ENCODE results near the gene CCSER1.
"Not testable (repeated sequence)": the region's sequence is repeated elsewhere in the genome, so short reads cannot be mapped to it uniquely, and the experiment has no call there.

CCSER1 gene

GRCh38 chr4:90852237-90852636 lies 725.0 kb downstream of the CCSER1 start:
- no peak for DNase-seq

GRCh38 chr4:90855111-90855510 lies 727.9 kb downstream of the CCSER1 start:
- DNase-seq: no peak

- DNase-seq: no peak
Measured at GRCh38 chr4:90857081-90857820, 730.1 kb downstream of the CCSER1 start.

- DNase-seq: no peak
Measured at GRCh38 chr4:90875791-90876190, 748.6 kb downstream of the CCSER1 start.

- DNase-seq: no peak
Measured at GRCh38 chr4:90876296-90876695, 749.1 kb downstream of the CCSER1 start.

GRCh38 chr4:90883519-90883918 lies 756.3 kb downstream of the CCSER1 start:
- DNase-seq: no peak

GRCh38 chr4:90888571-90888970 lies 761.4 kb downstream of the CCSER1 start:
- DNase-seq: no peak

GRCh38 chr4:90889171-90889570 lies 762.0 kb downstream of the CCSER1 start:
- DNase-seq: no peak

- not testable (repeated sequence) for DNase-seq
Measured at GRCh38 chr4:90903413-90903812, 776.2 kb downstream of the CCSER1 start.

- DNase-seq: no peak
Measured at GRCh38 chr4:90904021-90904420, 776.8 kb downstream of the CCSER1 start.

GRCh38 chr4:90906239-90906638 lies 779.0 kb downstream of the CCSER1 start:
- DNase-seq: no peak

- not testable (repeated sequence) for DNase-seq
Measured at GRCh38 chr4:90911724-90912434, 784.7 kb downstream of the CCSER1 start.

GRCh38 chr4:90922174-90922573 lies 795.0 kb downstream of the CCSER1 start:
- DNase-seq: no peak

- DNase-seq: no peak
Measured at GRCh38 chr4:90926957-90927356, 799.8 kb downstream of the CCSER1 start.

- no peak for DNase-seq
Measured at GRCh38 chr4:90943311-90943710, 816.1 kb downstream of the CCSER1 start.

- DNase-seq: no peak
Measured at GRCh38 chr4:90946945-90947344, 819.8 kb downstream of the CCSER1 start.

- no peak for DNase-seq
Measured at GRCh38 chr4:90950385-90950841, 823.2 kb downstream of the CCSER1 start.

- no peak for DNase-seq
Measured at GRCh38 chr4:90951037-90951436, 823.8 kb downstream of the CCSER1 start.

- no peak for DNase-seq
Measured at GRCh38 chr4:90958256-90958895, 831.2 kb downstream of the CCSER1 start.

- no peak for DNase-seq
Measured at GRCh38 chr4:90960433-90960832, 833.2 kb downstream of the CCSER1 start.

GRCh38 chr4:90960840-90961239 lies 833.6 kb downstream of the CCSER1 start:
- no peak for DNase-seq

- no peak for DNase-seq
Measured at GRCh38 chr4:90970021-90970420, 842.8 kb downstream of the CCSER1 start.

GRCh38 chr4:90977726-90978125 lies 850.5 kb downstream of the CCSER1 start:
- DNase-seq: no peak

- no peak for DNase-seq
Measured at GRCh38 chr4:90979556-90979955, 852.4 kb downstream of the CCSER1 start.

All from stimulated activated CD4-positive, alpha-beta T cell treated with anti-CD3 and anti-CD28 coated beads, Interleukin-4, amount 100 ng/mL, for 4 hours (primary cell).